Activated T-cell treated with anti-CD3 and anti-CD28 coated beads, Interleukin-2, amount 50 U/mL, for 24 hours (primary cell): ENCODE measurements around the gene RHOD.

Source experiments
- DNase-seq: peaks from one replicate; pipeline ENCODE4 v3.0.0-alpha.2; 2020
- H3K27ac Mint-ChIP-seq: 2 replicates; pipeline ENCODE4 v1.8.0; 2020; ENCODE audit warnings: mild to moderate bottlenecking, mixed read lengths
- H3K27me3 Mint-ChIP-seq: 2 replicates; pipeline ENCODE4 v1.8.0; 2020; ENCODE audit warnings: mixed read lengths
- H3K36me3 Mint-ChIP-seq: 2 replicates; pipeline ENCODE4 v1.8.0; 2020; ENCODE audit warnings: low read depth, mixed read lengths
- H3K4me1 Mint-ChIP-seq: 2 replicates; pipeline ENCODE4 v1.8.0; 2020; ENCODE audit warnings: low read depth, mixed read lengths
- H3K4me3 Mint-ChIP-seq: 2 replicates; pipeline ENCODE4 v1.8.0; 2020; ENCODE audit warnings: mild to moderate bottlenecking, moderate library complexity, mixed read lengths
- H3K9me3 Mint-ChIP-seq: 2 replicates; pipeline ENCODE4 v1.8.0; 2020; ENCODE audit warnings: mixed read lengths

RHOD gene, protein sequence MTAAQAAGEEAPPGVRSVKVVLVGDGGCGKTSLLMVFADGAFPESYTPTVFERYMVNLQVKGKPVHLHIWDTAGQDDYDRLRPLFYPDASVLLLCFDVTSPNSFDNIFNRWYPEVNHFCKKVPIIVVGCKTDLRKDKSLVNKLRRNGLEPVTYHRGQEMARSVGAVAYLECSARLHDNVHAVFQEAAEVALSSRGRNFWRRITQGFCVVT

DNA sequence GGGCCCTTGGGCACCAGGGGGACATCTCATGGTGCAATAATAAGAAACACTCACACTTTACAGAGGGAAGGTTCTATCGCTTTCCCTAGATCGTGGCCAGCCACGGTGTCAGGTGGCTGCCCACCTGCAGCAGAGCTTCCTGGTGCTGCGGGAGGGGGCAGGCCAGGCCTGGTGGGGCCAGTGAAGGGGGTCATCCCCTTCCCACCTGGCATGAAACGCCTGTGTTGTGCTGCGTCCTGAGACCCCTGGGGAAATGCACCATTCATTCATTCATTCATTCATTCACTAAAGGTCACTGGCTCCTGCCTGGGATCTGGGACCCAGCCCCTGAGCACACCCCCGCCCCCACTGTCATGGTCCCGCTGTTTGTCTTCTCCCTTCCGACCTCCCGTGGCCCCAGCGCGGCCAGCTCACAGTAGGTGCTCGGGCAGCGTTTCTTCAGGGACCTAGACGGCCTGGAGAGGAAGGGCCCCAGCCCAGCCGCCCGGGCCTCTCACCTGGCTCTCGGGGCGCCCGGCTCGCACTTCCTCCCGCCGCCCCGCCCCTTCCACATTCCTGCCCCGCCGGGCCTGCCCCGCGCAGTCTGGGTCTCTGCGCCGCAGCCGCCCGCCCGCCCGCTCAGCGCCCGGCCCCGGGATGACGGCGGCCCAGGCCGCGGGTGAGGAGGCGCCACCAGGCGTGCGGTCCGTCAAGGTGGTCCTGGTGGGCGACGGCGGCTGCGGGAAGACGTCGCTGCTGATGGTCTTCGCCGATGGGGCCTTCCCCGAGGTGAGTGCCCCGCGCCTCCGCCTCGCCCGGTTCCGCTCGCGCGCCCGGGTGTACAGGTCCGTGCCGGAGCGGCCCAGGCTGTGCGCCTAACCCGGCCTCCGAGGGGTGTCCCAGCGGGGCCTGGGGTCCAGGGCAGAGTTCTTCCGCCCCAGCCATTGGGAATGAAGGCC lies at the start of gene RHOD:
Gene RHOD (plus strand): TSS at position 581 of the 938 bp plus-strand sequence. CDS start 56 bp downstream, at position 637.
- peak; percentile 62 for DNase-seq
- H3K27me3 Mint-ChIP-seq: peaks cover 20% of the 10 kb centered on the region
- H3K9me3 Mint-ChIP-seq: no peaks in the 10 kb centered on the region
- H3K27ac Mint-ChIP-seq: peak within 1 kb of the TSS; percentile 79
- H3K4me3 Mint-ChIP-seq: peak within 1 kb of the TSS; percentile 73
- no peaks in the 10 kb centered on the region for H3K36me3 Mint-ChIP-seq
- peaks cover 23% of the 10 kb centered on the region for H3K4me1 Mint-ChIP-seq

DNA sequence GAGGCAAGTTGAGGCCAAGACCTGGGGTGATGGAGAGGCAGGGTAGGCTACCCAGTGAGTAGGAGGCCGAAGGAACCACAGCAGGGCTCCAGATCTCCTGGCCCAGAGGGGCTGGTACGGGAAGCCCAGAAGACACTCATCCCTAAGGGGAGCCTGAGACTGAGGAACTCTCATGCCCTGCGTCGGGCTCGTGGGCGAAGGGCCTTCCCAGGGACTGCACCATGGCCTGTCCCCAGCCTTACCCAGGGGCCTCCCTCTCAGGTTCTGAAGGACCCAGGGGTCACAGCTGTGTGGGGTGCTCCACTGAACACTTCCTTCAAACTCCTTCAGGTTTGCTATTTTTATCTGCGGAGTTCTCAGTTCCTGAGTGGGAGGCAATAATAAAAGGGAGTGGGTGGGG lies 49.5 kb upstream of the RHOD start:
- no peak overlapping the region for H3K27ac Mint-ChIP-seq
- DNase-seq: no peak
- H3K9me3 Mint-ChIP-seq: no peaks in the 10 kb centered on the region
- H3K27me3 Mint-ChIP-seq: no peaks in the 10 kb centered on the region
- H3K36me3 Mint-ChIP-seq: no peaks in the 10 kb centered on the region
- H3K4me3 Mint-ChIP-seq: no peak overlapping the region
- peaks cover 10% of the 10 kb centered on the region for H3K4me1 Mint-ChIP-seq

DNA sequence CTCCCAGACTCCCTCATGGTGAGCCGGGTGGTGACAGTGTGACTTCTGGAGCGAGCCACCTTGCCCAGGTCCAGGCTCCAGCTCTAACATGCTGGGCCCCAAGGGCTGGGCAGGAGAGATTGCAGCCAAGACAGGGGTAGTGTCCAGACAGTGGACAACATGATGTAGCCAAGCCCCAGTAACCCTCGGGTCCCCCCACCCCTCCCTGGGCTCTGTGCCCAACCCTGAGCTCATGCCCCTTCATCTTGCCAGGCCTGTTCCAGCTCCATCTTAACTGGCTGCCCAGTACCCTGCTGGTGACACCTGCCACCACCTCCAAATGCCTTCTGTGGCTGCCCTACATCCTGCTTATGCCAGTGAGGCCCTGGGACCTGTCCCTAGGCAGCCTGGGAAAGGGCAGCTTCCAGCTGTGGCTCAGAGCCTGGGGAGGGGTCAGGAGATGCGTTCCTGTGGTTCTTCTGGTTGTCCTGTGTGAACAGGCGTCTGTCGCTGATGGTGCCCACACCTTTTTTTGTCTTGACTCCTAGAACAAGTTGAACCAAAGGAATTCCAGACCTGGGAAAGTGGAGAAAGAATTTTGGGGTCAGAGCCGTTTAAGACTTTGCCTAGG lies 46.2 kb upstream of the RHOD start:
- H3K4me3 Mint-ChIP-seq: no peak overlapping the region
- no peaks in the 10 kb centered on the region for H3K9me3 Mint-ChIP-seq
- no peaks in the 10 kb centered on the region for H3K27me3 Mint-ChIP-seq
- H3K36me3 Mint-ChIP-seq: no peaks in the 10 kb centered on the region
- DNase-seq: no peak
- no peak overlapping the region for H3K27ac Mint-ChIP-seq
- peaks cover 8% of the 10 kb centered on the region for H3K4me1 Mint-ChIP-seq

DNA sequence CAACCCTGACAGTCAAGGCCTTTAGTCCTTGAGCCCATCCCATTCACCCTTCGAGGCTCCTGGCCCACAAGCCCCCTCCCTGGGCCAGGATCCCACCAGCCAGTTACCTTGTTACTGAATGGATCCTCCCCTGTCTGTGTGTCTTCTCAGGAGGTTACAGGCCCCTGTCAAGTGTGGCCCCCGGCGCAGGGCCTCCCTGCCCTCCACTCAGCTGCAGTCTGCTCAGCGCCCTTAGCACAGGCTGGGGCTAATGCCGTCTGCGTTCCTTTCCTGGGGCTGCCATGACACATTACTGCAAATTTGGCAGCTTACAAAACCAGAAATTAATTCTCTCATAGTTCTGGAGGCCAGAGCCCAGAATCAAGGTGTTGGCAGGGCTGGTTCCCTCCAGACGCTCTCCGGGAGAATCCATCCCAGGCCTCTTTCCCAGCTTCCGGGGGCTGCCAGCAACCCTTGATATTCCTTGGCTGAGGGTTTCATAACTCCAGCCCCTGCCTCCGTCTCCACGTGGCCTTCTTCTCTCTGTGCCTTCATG lies 43.1 kb upstream of the RHOD start:
- Mint-ChIP-seq H3K27ac (no peak overlapping the region), H3K4me3 (no peak overlapping the region), H3K36me3 (no peaks in the 10 kb centered on the region), H3K4me1 (no peaks in the 10 kb centered on the region), H3K9me3 (peaks cover under 1% of the 10 kb centered on the region), H3K27me3 (peaks cover 6% of the 10 kb centered on the region)
- DNase-seq: no peak

DNA sequence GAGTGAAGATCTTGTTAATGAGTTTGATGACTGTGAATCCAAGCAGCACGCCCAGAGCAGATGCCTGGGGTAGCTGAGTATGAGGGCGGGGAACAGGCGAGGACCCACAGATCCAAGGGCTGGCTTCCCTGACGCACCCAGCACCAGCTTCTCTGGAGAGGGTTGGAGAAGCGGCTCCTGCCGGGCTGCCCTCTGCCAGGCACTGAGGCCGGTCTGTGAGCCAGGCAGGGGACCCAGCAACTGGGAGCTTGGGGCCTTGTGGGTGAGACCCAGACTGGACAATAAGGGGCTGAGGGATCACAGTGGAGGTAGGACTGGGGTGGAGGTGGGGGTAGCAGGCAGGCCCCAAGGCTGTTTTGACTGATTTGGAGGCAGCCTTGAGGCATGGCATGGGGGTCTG lies 42.3 kb upstream of the RHOD start:
- Mint-ChIP-seq H3K4me1 (no peaks in the 10 kb centered on the region), H3K27me3 (peaks cover 6% of the 10 kb centered on the region), H3K36me3 (no peaks in the 10 kb centered on the region), H3K4me3 (no peak overlapping the region), H3K9me3 (peaks cover 5% of the 10 kb centered on the region), H3K27ac (no peak overlapping the region)
- no peak for DNase-seq

DNA sequence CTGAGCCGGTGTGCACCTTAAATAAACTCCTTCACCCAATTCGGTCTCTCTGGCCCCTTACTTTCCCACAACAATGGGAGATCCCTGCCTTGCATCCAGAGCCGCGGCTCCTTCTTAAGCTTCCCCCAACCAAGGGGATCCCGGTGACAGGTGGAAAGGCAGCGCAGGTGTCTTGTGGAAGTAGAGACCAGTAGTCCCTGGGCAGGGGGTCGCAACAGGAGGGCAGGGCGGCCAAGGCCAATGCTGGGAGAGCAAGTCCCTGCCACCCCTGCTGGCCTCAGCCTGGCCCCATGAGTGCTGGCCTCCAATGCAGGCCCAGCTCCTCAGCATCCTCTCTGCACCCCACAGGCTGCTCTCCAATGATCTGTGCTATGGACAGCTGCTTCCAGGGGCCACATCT lies 41.6 kb upstream of the RHOD start:
- Mint-ChIP-seq H3K27me3 (peaks cover 8% of the 10 kb centered on the region), H3K27ac (no peak overlapping the region), H3K36me3 (no peaks in the 10 kb centered on the region), H3K4me1 (no peaks in the 10 kb centered on the region), H3K9me3 (peaks cover 5% of the 10 kb centered on the region), H3K4me3 (no peak overlapping the region)
- no peak for DNase-seq

DNA sequence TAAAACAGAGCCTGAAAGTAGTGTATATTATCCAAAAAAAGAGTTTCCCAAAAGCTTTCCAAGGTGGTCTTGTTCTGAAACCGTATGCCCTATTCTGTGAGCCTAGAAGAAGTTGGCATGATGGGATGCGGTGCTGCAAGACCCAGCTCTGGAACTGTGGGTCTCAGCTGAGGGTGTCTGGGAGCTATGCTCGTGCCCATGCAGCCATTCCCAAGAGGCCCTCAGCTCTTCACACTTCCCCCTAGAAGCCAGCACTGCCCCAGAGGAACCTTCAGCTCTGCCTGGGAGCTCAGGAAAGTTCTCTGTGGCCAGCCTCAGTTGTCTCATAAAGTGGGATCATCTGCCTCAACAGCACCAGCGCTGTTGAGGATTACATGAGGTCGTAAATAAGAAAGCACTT lies 40.1 kb upstream of the RHOD start:
- Mint-ChIP-seq H3K9me3 (peaks cover 5% of the 10 kb centered on the region), H3K4me3 (no peak overlapping the region), H3K27me3 (peaks cover 22% of the 10 kb centered on the region), H3K36me3 (no peaks in the 10 kb centered on the region), H3K27ac (no peak overlapping the region), H3K4me1 (peaks cover 5% of the 10 kb centered on the region)
- no peak for DNase-seq

DNA sequence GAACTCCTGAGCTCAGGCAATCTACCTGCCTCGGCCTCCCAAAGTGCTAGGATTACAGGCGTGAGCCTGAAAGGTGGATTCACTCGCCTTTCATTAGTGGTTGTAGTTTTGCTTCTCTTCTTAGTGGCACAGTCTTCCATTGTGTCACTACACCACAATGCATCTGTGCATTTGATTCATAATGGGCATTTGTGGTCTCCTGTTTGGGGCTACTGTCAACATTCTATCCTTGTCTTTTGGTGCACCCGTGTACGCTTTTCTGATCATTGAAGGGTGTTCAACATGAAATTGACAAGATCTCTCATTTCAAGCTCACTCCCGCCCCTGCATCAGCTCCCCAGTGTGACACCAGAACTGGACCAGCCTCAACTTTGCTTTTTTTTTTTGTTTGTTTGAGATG lies 35.7 kb upstream of the RHOD start:
- Mint-ChIP-seq H3K9me3 (peaks cover 5% of the 10 kb centered on the region), H3K27ac (no peak overlapping the region), H3K4me3 (no peak overlapping the region), H3K4me1 (peaks cover 33% of the 10 kb centered on the region), H3K27me3 (peaks cover 55% of the 10 kb centered on the region), H3K36me3 (no peaks in the 10 kb centered on the region)
- no peak for DNase-seq

DNA sequence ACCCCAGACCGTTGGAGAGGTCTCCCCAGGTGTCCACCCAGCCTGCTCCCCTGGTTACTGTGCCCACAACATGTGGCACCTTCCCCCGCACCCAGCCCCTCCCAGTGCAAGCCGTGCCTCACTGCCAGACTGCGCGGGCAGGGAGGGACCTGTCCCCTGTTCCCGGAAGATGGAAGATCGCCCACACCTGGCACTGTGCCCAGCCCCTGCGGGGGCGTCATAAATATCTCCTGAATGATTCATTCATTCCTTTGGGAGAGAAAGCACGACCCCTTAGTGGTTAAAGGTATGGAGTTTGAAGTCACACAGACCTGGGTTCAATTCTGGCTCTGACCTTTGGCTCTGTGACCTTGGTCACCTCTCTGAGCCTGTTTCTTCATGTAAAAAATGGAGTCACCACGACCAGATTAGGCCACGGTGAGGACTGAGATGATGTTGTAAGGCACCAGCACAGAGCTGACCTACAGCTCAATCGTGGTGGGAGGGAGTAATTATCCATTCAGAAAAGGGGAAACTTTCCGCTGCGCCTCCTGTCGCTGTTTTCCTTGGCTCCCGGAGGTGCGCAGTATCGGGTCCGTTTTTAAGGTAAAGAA lies 34.2 kb upstream of the RHOD start:
- Mint-ChIP-seq H3K9me3 (peaks cover 5% of the 10 kb centered on the region), H3K27ac (no peak overlapping the region), H3K36me3 (no peaks in the 10 kb centered on the region), H3K4me1 (peaks cover 33% of the 10 kb centered on the region), H3K4me3 (peak overlapping the region; percentile 23), H3K27me3 (peaks cover 60% of the 10 kb centered on the region)
- DNase-seq: no peak

DNA sequence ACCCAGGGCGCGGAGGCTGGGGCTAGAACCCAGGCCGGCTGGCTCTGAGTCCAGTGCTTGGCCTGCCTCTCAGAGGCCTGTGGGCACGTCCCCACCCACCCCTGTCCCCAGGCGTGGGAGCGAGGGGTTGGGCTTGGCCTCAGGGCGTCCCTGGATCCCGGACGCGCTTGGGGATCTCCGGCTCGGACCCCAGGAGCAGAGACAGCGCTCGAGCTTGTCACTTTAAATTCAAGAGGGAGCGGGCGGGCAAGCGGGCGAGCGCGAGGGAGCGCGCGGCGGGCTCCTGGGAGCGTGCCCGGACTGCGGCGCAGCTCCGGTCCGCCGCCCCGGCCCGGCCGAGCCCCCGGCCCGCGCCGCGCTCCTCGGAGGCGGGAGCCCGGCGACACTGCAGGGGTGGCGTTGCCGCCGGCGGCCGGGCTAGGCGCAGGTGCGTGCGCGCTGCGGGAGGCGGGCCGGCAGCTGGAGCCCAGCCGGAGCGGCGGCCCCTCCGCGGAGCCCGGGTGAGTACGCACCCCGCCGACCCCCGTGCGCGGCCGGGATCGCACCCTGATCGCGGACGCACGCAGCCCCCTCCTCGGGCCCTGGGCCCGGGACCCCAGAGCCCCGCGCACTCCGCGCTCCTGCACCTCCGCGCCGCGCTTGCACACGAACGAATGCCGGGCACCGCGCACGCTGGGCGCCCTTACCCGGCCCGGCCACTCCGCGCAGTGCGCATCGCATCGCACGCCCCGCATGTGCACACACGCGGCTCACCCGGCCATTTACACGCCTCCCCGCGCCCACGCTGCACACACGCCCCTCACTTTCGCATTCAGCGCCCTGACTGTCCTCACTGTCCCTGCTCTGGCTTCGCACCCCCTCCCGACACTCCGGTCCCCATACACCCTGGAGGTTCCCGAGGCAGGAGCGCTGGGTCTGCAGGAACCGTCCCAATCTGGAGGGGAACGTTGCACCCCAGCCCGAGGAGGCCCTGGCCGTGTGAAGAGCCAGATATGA lies 33.4 kb upstream of the RHOD start, which contains the start of gene SYT12:
Gene SYT12 (plus strand): TSS at position 174 of the 996 bp plus-strand sequence. CDS start 7,011 bp downstream, outside the sequence.
- Mint-ChIP-seq H3K27me3 (peaks cover 60% of the 10 kb centered on the region), H3K36me3 (no peaks in the 10 kb centered on the region), H3K4me1 (peaks cover 33% of the 10 kb centered on the region), H3K27ac (no peak within 1 kb of the TSS), H3K9me3 (peaks cover 5% of the 10 kb centered on the region), H3K4me3 (peak within 1 kb of the TSS; percentile 67)
- DNase-seq: peak; percentile 44

DNA sequence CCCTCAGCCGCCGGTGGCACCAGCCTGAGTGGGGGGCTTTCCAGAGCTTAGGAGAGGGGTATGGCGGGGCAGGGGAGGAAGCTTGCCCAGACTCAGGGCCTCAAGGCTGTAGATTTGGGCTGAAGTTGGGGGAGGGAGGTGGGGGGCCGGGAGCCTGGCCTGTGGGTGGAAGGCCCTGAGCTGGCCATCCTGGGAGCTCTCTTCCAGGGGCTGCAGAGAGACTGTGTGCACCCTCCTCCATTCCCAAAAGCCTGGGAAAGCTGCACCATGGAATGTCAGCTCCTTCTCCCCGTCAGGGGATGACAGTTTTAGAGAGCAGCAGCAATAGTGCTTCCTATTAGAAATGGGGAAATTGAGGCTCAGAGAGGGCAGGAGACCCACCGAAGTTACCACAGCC lies 32.7 kb upstream of the RHOD start:
- H3K4me1 Mint-ChIP-seq: peaks cover 33% of the 10 kb centered on the region

DNA sequence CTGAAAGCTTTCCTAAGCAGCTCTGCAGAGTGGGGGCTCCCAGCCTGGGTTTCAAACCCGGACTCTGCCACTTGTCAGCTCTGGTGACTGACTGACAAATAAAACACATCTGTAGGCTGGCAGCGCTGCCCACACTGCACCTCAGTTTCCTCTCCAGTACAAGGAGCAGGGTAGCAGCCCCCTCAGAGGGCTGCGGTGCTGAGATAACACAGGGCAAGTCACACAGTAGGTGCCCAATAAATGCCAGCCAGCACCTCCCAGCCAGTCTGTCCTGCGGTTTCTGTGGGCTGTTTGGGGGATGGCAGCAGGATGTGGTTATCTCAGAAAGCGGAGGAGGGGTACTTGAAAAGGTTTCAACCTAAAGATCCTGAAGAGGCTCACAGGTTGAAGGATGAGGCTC lies 32.2 kb upstream of the RHOD start:
- no peaks in the 10 kb centered on the region for H3K9me3 Mint-ChIP-seq
- peak; percentile 66 for DNase-seq
- peaks cover 69% of the 10 kb centered on the region for H3K27me3 Mint-ChIP-seq
- H3K27ac Mint-ChIP-seq: peak overlapping the region; percentile 51
- peaks cover 33% of the 10 kb centered on the region for H3K4me1 Mint-ChIP-seq
- H3K36me3 Mint-ChIP-seq: no peaks in the 10 kb centered on the region
- H3K4me3 Mint-ChIP-seq: peak overlapping the region; percentile 25

More for the DNA sequence above, 32.7 kb upstream of the RHOD start:
- no peak for DNase-seq
- Mint-ChIP-seq H3K4me3 (peak overlapping the region; percentile 67), H3K27ac (no peak overlapping the region), H3K27me3 (peaks cover 65% of the 10 kb centered on the region), H3K36me3 (no peaks in the 10 kb centered on the region), H3K9me3 (peaks cover under 1% of the 10 kb centered on the region)

DNA sequence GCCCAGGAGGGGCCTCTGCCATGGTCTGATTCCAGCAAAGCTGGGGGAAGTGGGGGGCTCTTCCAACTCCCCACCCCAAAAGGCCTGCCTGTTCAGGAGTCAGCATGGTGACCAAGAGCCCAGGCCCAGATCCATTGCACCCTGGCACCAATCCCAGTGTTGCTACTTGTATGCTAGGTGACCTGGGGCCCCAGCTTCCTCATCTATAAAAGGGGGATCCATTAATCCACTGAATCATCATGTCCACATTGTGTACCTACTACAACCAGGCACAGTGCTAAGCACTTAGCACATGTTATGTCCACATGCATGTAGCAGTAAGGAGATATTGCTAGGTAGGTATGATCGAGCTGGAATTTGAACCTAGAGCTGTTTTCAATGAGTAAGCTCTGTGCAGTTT lies 31.7 kb upstream of the RHOD start:
- H3K36me3 Mint-ChIP-seq: no peaks in the 10 kb centered on the region
- H3K4me1 Mint-ChIP-seq: peaks cover 33% of the 10 kb centered on the region
- no peak overlapping the region for H3K27ac Mint-ChIP-seq
- no peak overlapping the region for H3K4me3 Mint-ChIP-seq
- H3K27me3 Mint-ChIP-seq: peaks cover 72% of the 10 kb centered on the region
- DNase-seq: no peak
- H3K9me3 Mint-ChIP-seq: no peaks in the 10 kb centered on the region
